ENCODE measurements around the gene ZNF827.

GRCh38 chr4:145786261-145786660 lies 152.4 kb downstream of the ZNF827 start:
- TF ChIP-seq, protein P1, sequence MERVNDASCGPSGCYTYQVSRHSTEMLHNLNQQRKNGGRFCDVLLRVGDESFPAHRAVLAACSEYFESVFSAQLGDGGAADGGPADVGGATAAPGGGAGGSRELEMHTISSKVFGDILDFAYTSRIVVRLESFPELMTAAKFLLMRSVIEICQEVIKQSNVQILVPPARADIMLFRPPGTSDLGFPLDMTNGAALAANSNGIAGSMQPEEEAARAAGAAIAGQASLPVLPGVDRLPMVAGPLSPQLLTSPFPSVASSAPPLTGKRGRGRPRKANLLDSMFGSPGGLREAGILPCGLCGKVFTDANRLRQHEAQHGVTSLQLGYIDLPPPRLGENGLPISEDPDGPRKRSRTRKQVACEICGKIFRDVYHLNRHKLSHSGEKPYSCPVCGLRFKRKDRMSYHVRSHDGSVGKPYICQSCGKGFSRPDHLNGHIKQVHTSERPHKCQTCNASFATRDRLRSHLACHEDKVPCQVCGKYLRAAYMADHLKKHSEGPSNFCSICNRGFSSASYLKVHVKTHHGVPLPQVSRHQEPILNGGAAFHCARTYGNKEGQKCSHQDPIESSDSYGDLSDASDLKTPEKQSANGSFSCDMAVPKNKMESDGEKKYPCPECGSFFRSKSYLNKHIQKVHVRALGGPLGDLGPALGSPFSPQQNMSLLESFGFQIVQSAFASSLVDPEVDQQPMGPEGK (CRISPR knock-in tag; IDR thresholded peaks at IDR 0.05; ENCODE audit: borderline replicate concordance), result no peak
- TF ChIP-seq ARNTL (CRISPR knock-in tag; IDR thresholded peaks at IDR 0.05; ENCODE audit: borderline replicate concordance, low read depth), result no peak
- TF ChIP-seq BACH2 (CRISPR knock-in tag; IDR thresholded peaks at IDR 0.05; ENCODE audit: borderline replicate concordance), result no peak
- TF ChIP-seq RARB (CRISPR knock-in tag; IDR thresholded peaks at IDR 0.05), result no peak
- TF ChIP-seq, protein P2, sequence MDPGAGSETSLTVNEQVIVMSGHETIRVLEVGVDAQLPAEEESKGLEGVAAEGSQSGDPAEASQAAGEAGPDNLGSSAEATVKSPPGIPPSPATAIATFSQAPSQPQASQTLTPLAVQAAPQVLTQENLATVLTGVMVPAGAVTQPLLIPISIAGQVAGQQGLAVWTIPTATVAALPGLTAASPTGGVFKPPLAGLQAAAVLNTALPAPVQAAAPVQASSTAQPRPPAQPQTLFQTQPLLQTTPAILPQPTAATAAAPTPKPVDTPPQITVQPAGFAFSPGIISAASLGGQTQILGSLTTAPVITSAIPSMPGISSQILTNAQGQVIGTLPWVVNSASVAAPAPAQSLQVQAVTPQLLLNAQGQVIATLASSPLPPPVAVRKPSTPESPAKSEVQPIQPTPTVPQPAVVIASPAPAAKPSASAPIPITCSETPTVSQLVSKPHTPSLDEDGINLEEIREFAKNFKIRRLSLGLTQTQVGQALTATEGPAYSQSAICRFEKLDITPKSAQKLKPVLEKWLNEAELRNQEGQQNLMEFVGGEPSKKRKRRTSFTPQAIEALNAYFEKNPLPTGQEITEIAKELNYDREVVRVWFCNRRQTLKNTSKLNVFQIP (CRISPR knock-in tag; IDR thresholded peaks at IDR 0.05; ENCODE audit: borderline replicate concordance, low read depth), result no peak
- TF ChIP-seq, protein P3, sequence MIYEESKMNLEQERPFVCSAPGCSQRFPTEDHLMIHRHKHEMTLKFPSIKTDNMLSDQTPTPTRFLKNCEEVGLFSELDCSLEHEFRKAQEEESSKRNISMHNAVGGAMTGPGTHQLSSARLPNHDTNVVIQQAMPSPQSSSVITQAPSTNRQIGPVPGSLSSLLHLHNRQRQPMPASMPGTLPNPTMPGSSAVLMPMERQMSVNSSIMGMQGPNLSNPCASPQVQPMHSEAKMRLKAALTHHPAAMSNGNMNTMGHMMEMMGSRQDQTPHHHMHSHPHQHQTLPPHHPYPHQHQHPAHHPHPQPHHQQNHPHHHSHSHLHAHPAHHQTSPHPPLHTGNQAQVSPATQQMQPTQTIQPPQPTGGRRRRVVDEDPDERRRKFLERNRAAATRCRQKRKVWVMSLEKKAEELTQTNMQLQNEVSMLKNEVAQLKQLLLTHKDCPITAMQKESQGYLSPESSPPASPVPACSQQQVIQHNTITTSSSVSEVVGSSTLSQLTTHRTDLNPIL (CRISPR knock-in tag; IDR thresholded peaks at IDR 0.05; ENCODE audit: low read depth), result no peak
- no peak for TF ChIP-seq ESRRG (CRISPR knock-in tag; IDR thresholded peaks at IDR 0.05)
- TF ChIP-seq ZNF565 (CRISPR knock-in tag; conservative IDR thresholded peaks at IDR 0.05; ENCODE audit: low read depth), result no peak
- no peak for TF ChIP-seq ZFP30 (CRISPR knock-in tag; IDR thresholded peaks at IDR 0.05)
- TF ChIP-seq, protein P4, sequence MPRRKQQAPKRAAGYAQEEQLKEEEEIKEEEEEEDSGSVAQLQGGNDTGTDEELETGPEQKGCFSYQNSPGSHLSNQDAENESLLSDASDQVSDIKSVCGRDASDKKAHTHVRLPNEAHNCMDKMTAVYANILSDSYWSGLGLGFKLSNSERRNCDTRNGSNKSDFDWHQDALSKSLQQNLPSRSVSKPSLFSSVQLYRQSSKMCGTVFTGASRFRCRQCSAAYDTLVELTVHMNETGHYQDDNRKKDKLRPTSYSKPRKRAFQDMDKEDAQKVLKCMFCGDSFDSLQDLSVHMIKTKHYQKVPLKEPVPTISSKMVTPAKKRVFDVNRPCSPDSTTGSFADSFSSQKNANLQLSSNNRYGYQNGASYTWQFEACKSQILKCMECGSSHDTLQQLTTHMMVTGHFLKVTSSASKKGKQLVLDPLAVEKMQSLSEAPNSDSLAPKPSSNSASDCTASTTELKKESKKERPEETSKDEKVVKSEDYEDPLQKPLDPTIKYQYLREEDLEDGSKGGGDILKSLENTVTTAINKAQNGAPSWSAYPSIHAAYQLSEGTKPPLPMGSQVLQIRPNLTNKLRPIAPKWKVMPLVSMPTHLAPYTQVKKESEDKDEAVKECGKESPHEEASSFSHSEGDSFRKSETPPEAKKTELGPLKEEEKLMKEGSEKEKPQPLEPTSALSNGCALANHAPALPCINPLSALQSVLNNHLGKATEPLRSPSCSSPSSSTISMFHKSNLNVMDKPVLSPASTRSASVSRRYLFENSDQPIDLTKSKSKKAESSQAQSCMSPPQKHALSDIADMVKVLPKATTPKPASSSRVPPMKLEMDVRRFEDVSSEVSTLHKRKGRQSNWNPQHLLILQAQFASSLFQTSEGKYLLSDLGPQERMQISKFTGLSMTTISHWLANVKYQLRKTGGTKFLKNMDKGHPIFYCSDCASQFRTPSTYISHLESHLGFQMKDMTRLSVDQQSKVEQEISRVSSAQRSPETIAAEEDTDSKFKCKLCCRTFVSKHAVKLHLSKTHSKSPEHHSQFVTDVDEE (CRISPR knock-in tag; IDR thresholded peaks at IDR 0.05), result no peak
- TF ChIP-seq ZNF8 (CRISPR knock-in tag; IDR thresholded peaks at IDR 0.05), result no peak
- no peak for TF ChIP-seq CSDC2 (CRISPR knock-in tag; IDR thresholded peaks at IDR 0.05)
- no peak for TF ChIP-seq CSRNP3 (CRISPR knock-in tag; IDR thresholded peaks at IDR 0.05)
